Osteoblast (primary cell): ENCODE measurements around the gene ALOX5AP. TPM values are rescaled to one million over a fixed set of nuclear protein-coding genes. Genes with fewer than 3 reads are reported as not detected.

Experiments used
- DNase-seq: peaks from one replicate; pipeline ENCODE4 v3.0.0; 2011; ENCODE audit warnings: low spot score, mixed read lengths; ENCODE audit not compliant: insufficient read length; ENCODE audit errors: missing footprints
- H2AFZ ChIP-seq: 2 replicates; pipeline ENCODE4 v1.6.0; 2011; ENCODE audit warnings: mild to moderate bottlenecking, low read length
- H3K27ac ChIP-seq: 2 replicates; pipeline ENCODE4 v1.5.1; 2011; ENCODE audit warnings: mild to moderate bottlenecking, low read depth, low read length, moderate library complexity
- H3K27me3 ChIP-seq: 2 replicates; pipeline ENCODE4 v1.6.0; 2012; ENCODE audit warnings: mild to moderate bottlenecking, control low read depth, inconsistent platforms, low read length, moderate library complexity; ENCODE audit not compliant: insufficient read depth
- H3K36me3 ChIP-seq: 2 replicates; pipeline ENCODE4 v1.5.1; 2011; ENCODE audit warnings: mild to moderate bottlenecking, low read length, control low read depth, moderate library complexity; ENCODE audit not compliant: insufficient read depth
- H3K4me1 ChIP-seq: 2 replicates; pipeline ENCODE4 v1.5.1; 2011; ENCODE audit warnings: mild to moderate bottlenecking, low read length, control low read depth, moderate library complexity; ENCODE audit not compliant: insufficient read depth
- H3K4me2 ChIP-seq: 2 replicates; pipeline ENCODE4 v1.6.0; 2011; ENCODE audit warnings: mild to moderate bottlenecking, low read length; ENCODE audit not compliant: insufficient read depth
- H3K4me3 ChIP-seq: fragments of 200-600 bp; sonication (generic); 3 replicates; pipeline ENCODE4 v1.5.1; 2012; ENCODE audit warnings: mild to moderate bottlenecking, low read length, inconsistent platforms; ENCODE audit not compliant: insufficient read depth
- H3K79me2 ChIP-seq: 2 replicates; pipeline ENCODE4 v1.6.0; 2012; ENCODE audit warnings: mild to moderate bottlenecking, low read length, control low read depth, inconsistent platforms; ENCODE audit not compliant: insufficient read depth
- H3K9me3 ChIP-seq: 2 replicates; pipeline ENCODE4 v1.5.1; 2011; ENCODE audit warnings: low read depth, low read length, control low read depth
- H4K20me1 ChIP-seq: 2 replicates; pipeline ENCODE4 v1.6.0; 2012; ENCODE audit warnings: mild to moderate bottlenecking, low read length, control low read depth; ENCODE audit not compliant: insufficient read depth
- total RNA-seq: library from RNA; depleted of rRNA; stranded (reverse); fragments of >200 nt; gene quantifications from 2 replicates; pipeline ENCODE4 v1.2.3, GENCODE V29; 2012
- TF ChIP-seq, protein P1 (sequence below): IDR thresholded peaks from 2 replicates; pipeline ENCODE4 v1.5.1; 2011; ENCODE audit warnings: mild to moderate bottlenecking, low read depth, low read length, moderate library complexity; ENCODE audit errors: extremely low read depth

The ALOX5AP gene
- total RNA-seq, 1 donor = not detected

DNA sequence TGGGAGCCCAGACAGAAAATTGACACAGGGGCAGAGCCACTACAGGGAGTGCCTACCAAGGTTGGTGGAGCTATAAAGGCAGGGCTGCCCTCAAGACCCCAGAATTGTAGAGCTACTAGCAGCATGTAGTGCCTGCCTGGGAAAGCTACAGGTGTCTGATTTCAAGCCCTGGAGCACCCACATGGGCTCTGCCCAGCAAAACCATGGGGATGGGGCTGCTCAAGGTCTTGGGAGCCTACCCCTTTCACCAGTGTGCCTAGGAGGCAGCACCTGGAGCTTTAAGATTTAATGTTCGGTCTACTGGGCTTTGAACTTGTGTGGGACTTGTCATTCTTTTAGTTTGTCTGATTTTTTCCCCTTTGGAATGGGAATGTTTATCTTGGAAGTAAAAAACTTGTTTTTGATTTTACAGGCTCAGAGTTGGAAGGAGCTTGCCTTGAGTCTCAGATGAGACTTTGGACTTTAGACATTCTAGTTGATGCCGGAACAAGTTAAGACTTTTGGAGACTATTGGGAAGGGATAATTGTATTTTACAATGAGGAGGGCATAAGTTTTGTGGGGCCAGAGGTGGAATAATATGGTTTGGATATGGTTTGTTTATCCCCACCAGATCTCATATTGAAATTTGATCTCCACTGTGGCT is 45.1 kb downstream of the ALOX5AP start:
- TF ChIP-seq, protein P1, sequence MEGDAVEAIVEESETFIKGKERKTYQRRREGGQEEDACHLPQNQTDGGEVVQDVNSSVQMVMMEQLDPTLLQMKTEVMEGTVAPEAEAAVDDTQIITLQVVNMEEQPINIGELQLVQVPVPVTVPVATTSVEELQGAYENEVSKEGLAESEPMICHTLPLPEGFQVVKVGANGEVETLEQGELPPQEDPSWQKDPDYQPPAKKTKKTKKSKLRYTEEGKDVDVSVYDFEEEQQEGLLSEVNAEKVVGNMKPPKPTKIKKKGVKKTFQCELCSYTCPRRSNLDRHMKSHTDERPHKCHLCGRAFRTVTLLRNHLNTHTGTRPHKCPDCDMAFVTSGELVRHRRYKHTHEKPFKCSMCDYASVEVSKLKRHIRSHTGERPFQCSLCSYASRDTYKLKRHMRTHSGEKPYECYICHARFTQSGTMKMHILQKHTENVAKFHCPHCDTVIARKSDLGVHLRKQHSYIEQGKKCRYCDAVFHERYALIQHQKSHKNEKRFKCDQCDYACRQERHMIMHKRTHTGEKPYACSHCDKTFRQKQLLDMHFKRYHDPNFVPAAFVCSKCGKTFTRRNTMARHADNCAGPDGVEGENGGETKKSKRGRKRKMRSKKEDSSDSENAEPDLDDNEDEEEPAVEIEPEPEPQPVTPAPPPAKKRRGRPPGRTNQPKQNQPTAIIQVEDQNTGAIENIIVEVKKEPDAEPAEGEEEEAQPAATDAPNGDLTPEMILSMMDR = no peak

DNA sequence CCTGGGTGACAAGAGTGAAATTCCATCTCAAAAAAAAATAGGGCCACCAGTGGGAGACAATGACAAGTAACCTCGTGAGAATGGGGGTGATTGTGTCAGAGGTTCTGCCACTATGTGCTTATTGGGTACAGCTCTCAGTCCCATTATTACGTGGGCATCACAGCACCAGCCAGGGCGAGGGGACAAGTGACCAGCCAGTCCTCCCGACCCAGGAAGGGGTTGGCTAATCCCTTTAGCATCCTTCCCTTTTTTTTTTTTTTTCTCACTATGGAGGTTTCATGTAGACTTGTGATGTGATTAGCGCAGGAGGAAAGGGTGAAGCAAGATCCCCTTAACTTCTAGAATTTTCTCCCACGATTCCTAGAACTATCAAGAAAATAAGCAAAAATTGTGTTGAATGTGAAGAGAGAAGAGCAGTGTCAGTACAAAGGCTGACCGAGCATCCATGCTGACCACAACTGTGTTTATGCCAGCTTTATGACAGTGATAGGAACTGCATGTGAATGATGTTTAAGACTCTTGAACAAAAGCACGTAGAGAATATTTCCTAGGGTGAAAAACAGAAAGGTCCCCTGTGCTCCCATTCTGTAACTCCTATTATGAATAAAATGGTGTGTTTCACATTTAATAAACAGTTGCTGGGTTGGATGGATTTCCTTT is 50.0 kb downstream of the ALOX5AP start:
- no peak overlapping the region for H3K27ac ChIP-seq
- no peaks in the 10 kb centered on the region for H3K9me3 ChIP-seq
- no peak overlapping the region for H2AFZ ChIP-seq
- no peaks in the 10 kb centered on the region for H3K79me2 ChIP-seq
- no peaks in the 10 kb centered on the region for H4K20me1 ChIP-seq
- no peak overlapping the region for H3K4me2 ChIP-seq
- H3K4me1 ChIP-seq = peaks cover 8% of the 10 kb centered on the region
- DNase-seq = no peak
- peaks cover 6% of the 10 kb centered on the region for H3K27me3 ChIP-seq
- TF ChIP-seq, protein P1 = no peak
- no peaks in the 10 kb centered on the region for H3K36me3 ChIP-seq
- H3K4me3 ChIP-seq = no peak overlapping the region

More for the DNA sequence above, 45.1 kb downstream of the ALOX5AP start:
- Histone ChIP-seq H2AFZ (no peak overlapping the region), H3K27me3 (peaks cover 33% of the 10 kb centered on the region), H3K4me1 (no peaks in the 10 kb centered on the region), H3K9me3 (no peaks in the 10 kb centered on the region), H3K79me2 (no peaks in the 10 kb centered on the region), H3K4me2 (no peak overlapping the region), H3K4me3 (no peak overlapping the region), H3K27ac (no peak overlapping the region), H3K36me3 (no peaks in the 10 kb centered on the region), H4K20me1 (no peaks in the 10 kb centered on the region)
- no peak for DNase-seq

DNA sequence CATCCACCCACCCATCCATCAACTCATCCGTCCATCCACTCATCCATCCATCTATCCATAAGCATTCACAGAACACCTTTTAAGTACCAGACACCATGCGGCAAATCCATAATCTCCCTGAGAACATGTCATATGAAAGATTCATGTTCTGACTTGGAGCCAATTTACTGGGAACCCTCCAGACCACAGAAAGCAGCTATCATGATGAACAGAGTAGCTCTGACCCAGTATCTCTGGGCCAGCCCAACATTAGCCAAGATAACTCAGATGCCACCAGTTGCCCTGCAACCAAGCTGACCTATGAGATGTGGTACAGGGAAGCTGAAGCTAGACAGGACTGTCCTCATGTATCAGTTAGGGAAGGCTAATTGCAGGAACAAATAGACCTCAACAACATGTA is 51.3 kb downstream of the ALOX5AP start:
- H3K9me3 ChIP-seq = no peaks in the 10 kb centered on the region
- H3K4me3 ChIP-seq = no peak overlapping the region
- no peak for DNase-seq
- no peak overlapping the region for H2AFZ ChIP-seq
- peaks cover 10% of the 10 kb centered on the region for H3K4me1 ChIP-seq
- H3K27me3 ChIP-seq = no peaks in the 10 kb centered on the region
- no peaks in the 10 kb centered on the region for H3K36me3 ChIP-seq
- H4K20me1 ChIP-seq = no peaks in the 10 kb centered on the region
- TF ChIP-seq, protein P1 = no peak
- H3K27ac ChIP-seq = no peak overlapping the region
- no peaks in the 10 kb centered on the region for H3K79me2 ChIP-seq
- no peak overlapping the region for H3K4me2 ChIP-seq

DNA sequence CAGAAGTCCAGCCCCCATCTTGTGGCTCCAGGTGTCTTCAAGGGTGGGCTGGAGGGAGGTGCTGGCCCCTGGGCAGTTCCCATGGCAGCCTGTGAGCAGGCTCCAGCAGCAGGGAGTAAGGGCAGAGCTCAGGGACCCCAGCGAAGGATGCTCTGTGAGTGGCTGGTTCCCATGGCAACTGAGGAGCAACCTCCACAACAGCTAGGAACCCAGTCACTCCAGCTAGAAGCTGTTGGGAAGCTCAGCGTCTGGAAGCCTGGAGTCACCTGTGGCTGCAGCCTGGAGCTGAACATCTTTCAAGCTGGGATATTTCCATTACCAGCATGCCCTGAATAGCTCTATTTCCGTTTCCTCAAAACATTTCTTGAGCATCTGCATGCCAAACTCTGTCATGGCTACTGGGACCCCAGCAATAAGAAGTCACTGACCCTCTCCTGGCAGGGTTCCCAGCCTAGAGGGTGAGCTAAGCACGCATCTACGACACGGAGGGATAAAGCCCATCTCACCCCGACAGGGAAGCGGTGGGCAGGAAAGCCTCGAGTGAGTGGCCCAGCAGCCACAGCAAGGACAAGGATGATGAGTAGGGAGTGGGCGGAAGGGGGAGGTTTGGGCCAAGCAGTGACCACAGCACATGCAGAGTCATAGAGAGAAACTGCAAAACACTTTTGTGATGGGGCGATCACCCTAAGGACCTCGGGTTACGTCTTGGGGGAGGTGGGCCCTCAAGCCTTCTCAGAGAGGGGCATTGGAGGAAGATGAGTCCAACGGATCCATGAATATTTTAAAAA is 52.6 kb downstream of the ALOX5AP start:
- peaks cover 23% of the 10 kb centered on the region for H3K4me1 ChIP-seq
- H3K4me3 ChIP-seq = no peak overlapping the region
- H3K36me3 ChIP-seq = no peaks in the 10 kb centered on the region
- H3K9me3 ChIP-seq = no peaks in the 10 kb centered on the region
- TF ChIP-seq, protein P1 = no peak
- H4K20me1 ChIP-seq = no peaks in the 10 kb centered on the region
- H3K27me3 ChIP-seq = no peaks in the 10 kb centered on the region
- no peaks in the 10 kb centered on the region for H3K79me2 ChIP-seq
- no peak overlapping the region for H3K27ac ChIP-seq
- no peak overlapping the region for H2AFZ ChIP-seq
- peak; percentile 88 for DNase-seq
- H3K4me2 ChIP-seq = no peak overlapping the region
